IMR-90 (cell line): Measurements from ENCODE around the gene CYP27C1. TPM values are rescaled to one million over a fixed set of nuclear protein-coding genes. Genes with fewer than 3 reads are reported as not detected.

Source experiments
- ATAC-seq: fragments of 200-7000 bp; cut with Tn5 transposase; 2 replicates; pipeline ENCODE4 v1.9.1; 2020; ENCODE audit warnings: low read depth, mild to moderate bottlenecking, moderate library complexity
- BruUV-seq: library from RNA; stranded (reverse); fragments of 400-500 nt; replicated peaks from 2 replicates; lab custom pipeline; 2021; lab: Mats Ljungman, UMichigan
- CTCF ChIA-PET: fragments of 300-600 bp; formaldehyde crosslinking; extraction: SDS; loops from one replicate; lab custom pipeline; 2021; ENCODE audit warnings: antibody characterized with exemption; lab: Yijun Ruan, JAX
- POLR2A ChIA-PET: fragments of 300-600 bp; sonication (Branson Sonifier 250); formaldehyde crosslinking; loops from one replicate; lab custom pipeline; 2022; ENCODE audit warnings: antibody characterized with exemption; ENCODE audit not compliant: unreplicated experiment; lab: Charles Lee
- DNase-seq: peaks from one replicate; pipeline ENCODE4 v3.0.0; 2013
- H2AFZ ChIP-seq: replicated peaks from 2 replicates; pipeline ENCODE3; 2013; ENCODE audit warnings: low read length, mild to moderate bottlenecking; ENCODE audit not compliant: poor library complexity
- H2AK5ac ChIP-seq: 2 replicates; pipeline ENCODE4 v1.6.1; 2013; ENCODE audit warnings: low read depth, low read length, inconsistent platforms
- H2AK9ac ChIP-seq: replicated peaks from 2 replicates; pipeline ENCODE3; 2013; ENCODE audit warnings: mild to moderate bottlenecking, low read depth, low read length, moderate library complexity; ENCODE audit not compliant: poor library complexity
- H2BK120ac ChIP-seq: 2 replicates; pipeline ENCODE4 v1.6.1; 2013; ENCODE audit warnings: low read depth, low read length, inconsistent platforms
- H2BK15ac ChIP-seq: 3 replicates; pipeline ENCODE4 v1.6.1; 2013; ENCODE audit warnings: low read depth, low read length, inconsistent platforms
- H2BK20ac ChIP-seq: 2 replicates; pipeline ENCODE4 v1.6.1; 2013; ENCODE audit warnings: low read depth, mild to moderate bottlenecking, inconsistent platforms, low read length, moderate library complexity
- H2BK5ac ChIP-seq: 2 replicates; pipeline ENCODE4 v1.6.1; 2013; ENCODE audit warnings: mild to moderate bottlenecking, low read depth, low read length, inconsistent platforms; ENCODE audit not compliant: poor library complexity, severe bottlenecking
- H3K14ac ChIP-seq: replicated peaks from 2 replicates; pipeline ENCODE4 v1.6.1; 2013; ENCODE audit warnings: low read depth, low read length, inconsistent platforms
- H3K18ac ChIP-seq: 2 replicates; pipeline ENCODE4 v1.6.1; 2013; ENCODE audit warnings: low read depth, low read length, control low read depth
- H3K23ac ChIP-seq: 2 replicates; pipeline ENCODE4 v1.6.1; 2013; ENCODE audit warnings: low read depth, low read length, inconsistent platforms
- H3K27ac ChIP-seq: 2 replicates; pipeline ENCODE4 v1.5.1; 2013; ENCODE audit warnings: mild to moderate bottlenecking, control low read depth, low read length; ENCODE audit not compliant: insufficient read depth
- H3K27me3 ChIP-seq: 2 replicates; pipeline ENCODE4 v1.6.1; 2013; ENCODE audit warnings: low read length; ENCODE audit not compliant: control insufficient read depth, insufficient read depth
- H3K36me3 ChIP-seq: 2 replicates; pipeline ENCODE4 v1.6.1; 2013; ENCODE audit warnings: low read length, mixed read lengths; ENCODE audit not compliant: control insufficient read depth, insufficient read depth
- H3K4ac ChIP-seq: 2 replicates; pipeline ENCODE4 v1.6.1; 2013; ENCODE audit warnings: low read depth, low read length, inconsistent platforms
- H3K4me1 ChIP-seq: 2 replicates; pipeline ENCODE4 v1.6.1; 2013; ENCODE audit warnings: low read length, mixed read lengths; ENCODE audit not compliant: control insufficient read depth, insufficient read depth
- H3K4me2 ChIP-seq: 2 replicates; pipeline ENCODE4 v1.6.1; 2013; ENCODE audit warnings: low read depth, mild to moderate bottlenecking, control low read depth, low read length, moderate library complexity
- H3K4me3 ChIP-seq: 2 replicates; pipeline ENCODE4 v1.5.1; 2013; ENCODE audit warnings: low read depth, mild to moderate bottlenecking, control low read depth, low read length, moderate library complexity; ENCODE audit not compliant: insufficient read depth
- H3K56ac ChIP-seq: 2 replicates; pipeline ENCODE4 v1.6.1; 2013; ENCODE audit warnings: low read length, inconsistent platforms; ENCODE audit not compliant: insufficient read depth; ENCODE audit errors: extremely low read depth
- H3K79me1 ChIP-seq, 2 experiments: 2 replicates each; pipeline ENCODE4 v1.6.1; 2013; ENCODE audit warnings: low read length in 2 of 2, inconsistent platforms in 1 of 2, low read depth in 1 of 2
- H3K9ac ChIP-seq: 2 replicates; pipeline ENCODE4 v1.6.1; 2013; ENCODE audit warnings: low read depth, low read length, control low read depth
- H3K9me1 ChIP-seq: 2 replicates; pipeline ENCODE4 v1.6.1; 2013; ENCODE audit warnings: low read length, inconsistent platforms; ENCODE audit not compliant: insufficient read depth
- H3K9me3 ChIP-seq: 2 replicates; pipeline ENCODE4 v1.6.1; 2013; ENCODE audit warnings: low read length; ENCODE audit not compliant: control insufficient read depth, insufficient read depth
- H4K20me1 ChIP-seq: 2 replicates; pipeline ENCODE4 v1.6.1; 2013; ENCODE audit warnings: low read length, inconsistent platforms; ENCODE audit not compliant: insufficient read depth
- H4K5ac ChIP-seq: 2 replicates; pipeline ENCODE4 v1.6.1; 2013; ENCODE audit warnings: mild to moderate bottlenecking, low read depth, low read length, control low read depth
- H4K8ac ChIP-seq, 2 experiments: 2 replicates each; pipeline ENCODE4 v1.6.1; 2013; ENCODE audit warnings: low read depth in 2 of 2, low read length in 2 of 2, control low read depth in 1 of 2, inconsistent platforms in 1 of 2
- H4K91ac ChIP-seq: 2 replicates; pipeline ENCODE4 v1.6.1; 2013; ENCODE audit warnings: low read depth, low read length, inconsistent platforms; ENCODE audit not compliant: insufficient read depth
- CEBPB ChIP-seq: IDR thresholded peaks from 2 replicates; pipeline ENCODE4 v1.6.1; 2012; ENCODE audit warnings: low read depth, low read length, improper control_type of control experiment
- FOS ChIP-seq: fragments of 150-350 bp; IDR thresholded peaks from 2 replicates; pipeline ENCODE4 v1.6.1; 2016; ENCODE audit warnings: low read depth, low read length
- MAFK ChIP-seq: IDR thresholded peaks from 2 replicates; pipeline ENCODE4 v1.6.1; 2012; ENCODE audit warnings: low read depth, low read length, improper control_type of control experiment
- MXI1 ChIP-seq: IDR thresholded peaks from 2 replicates; pipeline ENCODE4 v1.6.1; 2012; ENCODE audit warnings: low read depth, mild to moderate bottlenecking, low read length, moderate library complexity, borderline replicate concordance
- NFE2L2 ChIP-seq: fragments of 150-350 bp; IDR thresholded peaks from 2 replicates; pipeline ENCODE4 v1.6.1; 2016; ENCODE audit warnings: low read depth, mild to moderate bottlenecking, low read length
- RAD21 ChIP-seq: IDR thresholded peaks from 2 replicates; pipeline ENCODE4 v1.6.1; 2012; ENCODE audit warnings: low read length, improper control_type of control experiment
- RCOR1 ChIP-seq: IDR thresholded peaks from 2 replicates; pipeline ENCODE4 v1.6.1; 2012; ENCODE audit warnings: mild to moderate bottlenecking, low read length, improper control_type of control experiment; ENCODE audit not compliant: insufficient replicate concordance
- SMC3 ChIP-seq: fragments of 150-350 bp; IDR thresholded peaks from 2 replicates; pipeline ENCODE4 v1.6.1; 2016; ENCODE audit warnings: low read depth, mild to moderate bottlenecking, antibody characterized with exemption, low read length, moderate library complexity
- WGBS, 2 experiments: methylation state at CpG; one replicate each; pipeline versions ENCODE4 v1.1.5 to v1.1.7; 2013; ENCODE audit warnings: missing lambda C conversion rate in 2 of 2; ENCODE audit not compliant: insufficient read length in 1 of 2; ENCODE audit errors: extremely low coverage in 2 of 2; 5-methylcytosine and 5-hydroxymethylcytosine counted together
- dilution Hi-C: fragments of 300-500 bp; cut with HindIII; formaldehyde crosslinking; loops from one replicate; pipeline ENCODE4 v1.14.3; 2018; ENCODE audit warnings: low sequenced_read_pairs; ENCODE audit not compliant: unreplicated experiment
- in situ Hi-C: fragments of 300-500 bp; cut with MboI; formaldehyde crosslinking; loops from 3 replicates; pipeline ENCODE4 v1.14.3; 2019; ENCODE audit warnings: low sequenced_read_pairs, inconsistent platforms, mixed read lengths
- intact Hi-C: fragments of 100-400 bp; cut with micrococcal nuclease; formaldehyde crosslinking; loops from 2 replicates; pipeline ENCODE4 v1.10.0; 2022
- polyA plus RNA-seq, 3 experiments: library from polyadenylated mRNA; depleted of rRNA; stranded (reverse); fragments of >200 nt; gene quantifications; 2 replicates each; pipeline ENCODE4 v1.2.3, GENCODE V29; 2012; ENCODE audit warnings: low replicate concordance in 1 of 3
- total RNA-seq: library from RNA; depleted of rRNA; stranded (reverse); fragments of >200 nt; gene quantifications from 2 replicates; pipeline ENCODE4 v1.2.3, GENCODE V29; 2012
- TF ChIP-seq, protein P1 (sequence below): fragments of 150-350 bp; IDR thresholded peaks from 2 replicates; pipeline ENCODE4 v1.6.1; 2017; ENCODE audit warnings: mild to moderate bottlenecking, antibody characterized with exemption, low read length, low read depth
- TF ChIP-seq, protein P2 (sequence below): fragments of 150-350 bp; IDR thresholded peaks from 2 replicates; pipeline ENCODE4 v1.6.1; 2016; ENCODE audit warnings: low read depth, mild to moderate bottlenecking, low read length, moderate library complexity, borderline replicate concordance
- TF ChIP-seq, protein P3 (sequence below): conservative IDR thresholded peaks from 2 replicates; pipeline ENCODE4 v1.5.1; 2012; ENCODE audit warnings: mild to moderate bottlenecking, low read depth, low read length, improper control_type of control experiment

CYP27C1 gene
- total and polyA plus RNA-seq, 2 of the 4 experiments (the other 2 are of a cell fraction) = not detected

DNA sequence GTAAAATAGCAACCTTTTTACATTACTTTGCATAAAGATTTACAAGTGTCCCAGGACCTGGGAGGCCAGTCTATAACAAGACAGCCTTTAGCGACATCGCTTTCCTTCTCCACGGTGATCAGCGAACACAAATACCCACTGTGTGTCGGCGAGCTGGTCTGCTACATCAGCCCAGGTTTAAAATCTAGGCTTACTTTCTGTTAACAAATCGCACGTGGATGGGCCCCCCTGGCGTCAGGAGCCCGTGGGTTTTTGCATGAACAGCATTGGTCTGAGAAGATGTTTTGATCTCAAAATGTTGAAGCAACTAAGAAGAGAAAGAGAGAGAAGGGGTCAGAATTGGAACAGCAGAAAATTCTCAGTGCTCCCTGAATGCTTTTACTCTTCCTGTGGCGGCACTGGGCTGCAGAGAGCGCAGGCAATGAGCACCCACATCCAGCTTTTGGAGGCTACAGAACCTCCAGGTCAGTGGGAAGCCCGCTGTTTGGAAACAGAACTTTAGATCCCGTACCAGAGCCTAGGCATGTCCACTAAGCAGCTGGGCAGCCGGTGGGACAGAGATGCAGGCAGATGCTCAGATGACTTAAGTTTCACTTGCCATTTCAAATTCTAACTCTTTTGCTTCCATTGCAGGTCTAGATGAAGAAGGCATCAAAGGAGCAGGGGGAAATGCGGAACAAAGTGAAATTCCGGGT is 32.9 kb downstream of the CYP27C1 start:
- dilution Hi-C loops (no loop called here), in situ Hi-C loops (no loop called here), intact Hi-C loops (no loop called here)
- Histone ChIP-seq H3K4me3 (no peak overlapping the region), H3K79me1 (no peaks in the 10 kb centered on the region), H3K9me3 (no peaks in the 10 kb centered on the region), H3K36me3 (no peaks in the 10 kb centered on the region), H3K4me2 (no peak overlapping the region), H2BK15ac (no peak overlapping the region), H3K9ac (no peak overlapping the region), H2BK120ac (no peak overlapping the region), H3K27ac (no peak overlapping the region), H3K56ac (no peak overlapping the region), H4K8ac (no peak overlapping the region), H4K20me1 (no peaks in the 10 kb centered on the region), H3K27me3 (peaks cover 27% of the 10 kb centered on the region), H4K5ac (no peak overlapping the region), H3K9me1 (no peaks in the 10 kb centered on the region), H4K91ac (no peak overlapping the region), H3K23ac (0 out of 2 replicates have a peak overlapping the region, but pooled peaks have one; percentile 38), H3K4me1 (no peaks in the 10 kb centered on the region), H2BK20ac (no peak overlapping the region), H3K14ac (no peak overlapping the region), H2AK5ac (no peak overlapping the region), H2AK9ac (no peak overlapping the region), H2BK5ac (no peak overlapping the region), H2AFZ (no peak overlapping the region), H3K18ac (no peak overlapping the region), H3K4ac (no peak overlapping the region)
- TF ChIP-seq, protein P1, sequence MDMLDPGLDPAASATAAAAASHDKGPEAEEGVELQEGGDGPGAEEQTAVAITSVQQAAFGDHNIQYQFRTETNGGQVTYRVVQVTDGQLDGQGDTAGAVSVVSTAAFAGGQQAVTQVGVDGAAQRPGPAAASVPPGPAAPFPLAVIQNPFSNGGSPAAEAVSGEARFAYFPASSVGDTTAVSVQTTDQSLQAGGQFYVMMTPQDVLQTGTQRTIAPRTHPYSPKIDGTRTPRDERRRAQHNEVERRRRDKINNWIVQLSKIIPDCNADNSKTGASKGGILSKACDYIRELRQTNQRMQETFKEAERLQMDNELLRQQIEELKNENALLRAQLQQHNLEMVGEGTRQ = no peak
- no peak for TF ChIP-seq RCOR1
- no peak for TF ChIP-seq RAD21
- TF ChIP-seq NFE2L2 = no peak
- TF ChIP-seq MAFK = no peak
- TF ChIP-seq, protein P2, sequence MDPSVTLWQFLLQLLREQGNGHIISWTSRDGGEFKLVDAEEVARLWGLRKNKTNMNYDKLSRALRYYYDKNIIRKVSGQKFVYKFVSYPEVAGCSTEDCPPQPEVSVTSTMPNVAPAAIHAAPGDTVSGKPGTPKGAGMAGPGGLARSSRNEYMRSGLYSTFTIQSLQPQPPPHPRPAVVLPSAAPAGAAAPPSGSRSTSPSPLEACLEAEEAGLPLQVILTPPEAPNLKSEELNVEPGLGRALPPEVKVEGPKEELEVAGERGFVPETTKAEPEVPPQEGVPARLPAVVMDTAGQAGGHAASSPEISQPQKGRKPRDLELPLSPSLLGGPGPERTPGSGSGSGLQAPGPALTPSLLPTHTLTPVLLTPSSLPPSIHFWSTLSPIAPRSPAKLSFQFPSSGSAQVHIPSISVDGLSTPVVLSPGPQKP = no peak
- TF ChIP-seq CEBPB = no peak
- TF ChIP-seq MXI1 = no peak
- no peak for TF ChIP-seq SMC3
- TF ChIP-seq, protein P3, sequence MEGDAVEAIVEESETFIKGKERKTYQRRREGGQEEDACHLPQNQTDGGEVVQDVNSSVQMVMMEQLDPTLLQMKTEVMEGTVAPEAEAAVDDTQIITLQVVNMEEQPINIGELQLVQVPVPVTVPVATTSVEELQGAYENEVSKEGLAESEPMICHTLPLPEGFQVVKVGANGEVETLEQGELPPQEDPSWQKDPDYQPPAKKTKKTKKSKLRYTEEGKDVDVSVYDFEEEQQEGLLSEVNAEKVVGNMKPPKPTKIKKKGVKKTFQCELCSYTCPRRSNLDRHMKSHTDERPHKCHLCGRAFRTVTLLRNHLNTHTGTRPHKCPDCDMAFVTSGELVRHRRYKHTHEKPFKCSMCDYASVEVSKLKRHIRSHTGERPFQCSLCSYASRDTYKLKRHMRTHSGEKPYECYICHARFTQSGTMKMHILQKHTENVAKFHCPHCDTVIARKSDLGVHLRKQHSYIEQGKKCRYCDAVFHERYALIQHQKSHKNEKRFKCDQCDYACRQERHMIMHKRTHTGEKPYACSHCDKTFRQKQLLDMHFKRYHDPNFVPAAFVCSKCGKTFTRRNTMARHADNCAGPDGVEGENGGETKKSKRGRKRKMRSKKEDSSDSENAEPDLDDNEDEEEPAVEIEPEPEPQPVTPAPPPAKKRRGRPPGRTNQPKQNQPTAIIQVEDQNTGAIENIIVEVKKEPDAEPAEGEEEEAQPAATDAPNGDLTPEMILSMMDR = no peak
- TF ChIP-seq FOS = no peak
- DNase-seq (no peak), ATAC-seq (no peak)
- ChIA-PET POLR2A (no interaction called here), CTCF (no interaction called here)
- 88% methylated on average over 11 of the region's 17 CpGs; no CpG with 5 or more reads in 1 of the 2 experiments for whole genome bisulfite sequencing, 2 experiments
- no TSS peak for BruUV-seq
